NT2/D1 (cell line): Measurements from ENCODE around the gene CDK2AP2.

ENCODE experiments used
- SUZ12 ChIP-seq: IDR thresholded peaks from 2 replicates; pipeline ENCODE4 v1.6.1; 2011; ENCODE audit not compliant: insufficient read length, insufficient read depth; ENCODE audit errors: extremely low read depth
- YY1 ChIP-seq: IDR thresholded peaks from 2 replicates; pipeline ENCODE4 v1.6.1; 2011; ENCODE audit not compliant: insufficient read length, insufficient read depth
- ZNF274 ChIP-seq: IDR thresholded peaks from 2 replicates; pipeline ENCODE4 v1.6.1; 2011; ENCODE audit warnings: mild to moderate bottlenecking, low read depth, low read length

DNA sequence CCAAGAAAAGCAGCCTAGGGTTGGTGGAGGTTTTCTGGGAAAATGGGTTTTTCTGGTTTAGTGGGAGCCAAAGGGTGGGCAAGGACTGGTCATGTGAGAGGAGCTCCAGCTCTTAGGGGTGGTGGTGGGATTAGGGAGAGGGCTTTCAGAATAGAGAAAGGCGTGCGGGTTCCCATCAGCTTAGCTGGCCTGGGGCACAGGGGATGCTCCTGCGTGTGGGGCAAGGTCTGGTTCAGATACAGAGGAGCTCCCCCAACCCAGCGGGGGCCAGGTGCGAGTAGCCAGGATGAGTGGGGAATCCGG is 39.6 kb downstream of the CDK2AP2 start:
- TF ChIP-seq ZNF274 (no peak), SUZ12 (no peak), YY1 (no peak)
